Stimulated activated CD8-positive, alpha-beta memory T cell treated with anti-CD3 and anti-CD28 coated beads, Interleukin-15, amount 100 ng/mL, for 1 hour (primary cell): ENCODE results near the gene TRIM56.
"Not testable (repeated sequence)": the region's sequence is repeated elsewhere in the genome, so short reads cannot be mapped to it uniquely, and the experiment has no call there.

Source experiments
- DNase-seq: peaks from one replicate; pipeline ENCODE4 v3.0.0-alpha.2; 2020; ENCODE audit warnings: low read depth

Gene TRIM56

DNA sequence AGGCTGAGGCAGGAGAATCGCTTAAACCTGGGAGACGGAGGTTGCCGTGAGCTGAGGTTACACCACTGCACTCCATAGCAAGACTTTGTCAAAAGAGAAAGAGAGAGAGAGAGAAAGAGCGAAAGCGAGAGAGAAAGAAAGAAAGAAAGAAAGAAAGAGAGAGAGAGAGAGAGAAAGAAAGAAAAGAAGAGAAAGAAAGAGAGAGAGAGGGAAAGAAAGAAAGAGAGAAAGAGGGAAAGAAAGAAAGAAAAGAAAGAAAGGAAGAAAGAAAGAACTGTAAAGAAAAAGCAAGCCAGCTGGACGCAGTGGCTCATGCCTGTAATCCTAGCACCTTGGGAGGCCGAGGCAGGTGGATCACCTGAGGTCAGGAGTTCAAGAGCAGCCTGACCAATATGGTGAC, 27.9 kb downstream of the TRIM56 start:
- DNase-seq, result not testable (repeated sequence)

DNA sequence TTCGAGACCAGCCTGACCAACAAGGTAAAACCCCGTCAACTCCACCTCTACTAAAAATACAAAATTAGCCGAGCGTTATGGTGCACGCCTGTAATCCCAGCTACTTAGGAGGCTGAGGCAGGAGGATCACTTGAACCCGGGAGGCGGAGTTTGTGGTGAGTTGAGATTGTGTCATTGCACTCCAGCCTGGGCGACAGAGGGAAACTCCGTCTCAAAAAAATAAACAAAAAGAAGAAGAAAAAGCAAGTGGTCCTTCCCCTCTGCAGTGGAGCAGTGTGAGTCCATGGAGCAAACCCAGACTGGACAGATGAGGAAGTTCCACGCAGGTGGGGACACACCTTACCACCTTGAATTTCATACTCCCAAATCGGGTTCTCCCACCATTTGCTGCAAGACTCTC, 28.6 kb downstream of the TRIM56 start:
- no peak for DNase-seq

- no peak for DNase-seq
These were observed 29.2 kb downstream of the TRIM56 start for GRCh38 chr7:101114492-101114891.

GRCh38 chr7:101115215-101115614, 29.9 kb downstream of the TRIM56 start:
- no peak for DNase-seq

GRCh38 chr7:101116898-101117297, 31.6 kb downstream of the TRIM56 start:
- DNase-seq, result no peak

- DNase-seq, result no peak
These were observed 33.6 kb downstream of the TRIM56 start for GRCh38 chr7:101118856-101119255.

- DNase-seq, result no peak
These were observed 34.6 kb downstream of the TRIM56 start for GRCh38 chr7:101119876-101120275.

DNA sequence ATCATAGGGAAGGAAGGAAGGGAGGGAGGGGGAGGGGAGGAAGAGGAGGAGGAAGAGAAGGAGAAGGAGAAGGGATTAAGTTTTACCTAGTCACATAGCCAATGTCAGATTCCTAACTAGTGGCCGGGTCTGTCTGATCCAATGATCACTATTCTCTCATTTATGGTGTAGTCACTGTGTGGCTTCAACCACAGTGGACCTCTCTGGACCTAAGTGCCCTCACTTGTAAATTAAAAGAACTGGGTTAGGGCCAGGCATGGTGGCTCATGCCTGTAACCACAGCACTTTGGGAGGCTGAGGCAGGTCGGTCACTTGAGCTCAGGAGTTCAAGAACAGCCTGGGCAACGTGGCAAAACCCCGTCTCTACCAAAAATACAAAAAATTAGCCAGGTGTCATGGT, 35.0 kb downstream of the TRIM56 start:
- DNase-seq, result no peak

DNA sequence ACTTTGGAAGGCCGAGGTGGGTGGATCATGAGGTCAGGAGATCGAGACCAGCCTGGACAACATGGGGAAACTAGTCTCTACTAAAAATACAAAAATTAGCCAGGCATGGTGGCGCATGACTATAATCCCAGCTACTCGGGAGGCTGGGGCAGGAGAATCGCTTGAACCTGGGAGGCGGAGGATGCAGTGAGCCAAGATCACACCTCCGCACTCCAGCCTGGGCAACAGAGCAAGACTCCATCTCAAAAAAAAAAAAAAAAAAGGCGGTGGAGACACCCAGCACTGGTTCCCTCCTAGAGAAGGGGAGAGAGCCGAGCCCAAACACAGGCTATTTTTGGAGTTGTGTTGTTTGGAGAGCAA, 36.3 kb downstream of the TRIM56 start:
- not testable (repeated sequence) for DNase-seq

GRCh38 chr7:101121991-101122932, 37.0 kb downstream of the TRIM56 start:
- no peak for DNase-seq

- no peak for DNase-seq
These were observed 37.8 kb downstream of the TRIM56 start for GRCh38 chr7:101122933-101123702.

DNA sequence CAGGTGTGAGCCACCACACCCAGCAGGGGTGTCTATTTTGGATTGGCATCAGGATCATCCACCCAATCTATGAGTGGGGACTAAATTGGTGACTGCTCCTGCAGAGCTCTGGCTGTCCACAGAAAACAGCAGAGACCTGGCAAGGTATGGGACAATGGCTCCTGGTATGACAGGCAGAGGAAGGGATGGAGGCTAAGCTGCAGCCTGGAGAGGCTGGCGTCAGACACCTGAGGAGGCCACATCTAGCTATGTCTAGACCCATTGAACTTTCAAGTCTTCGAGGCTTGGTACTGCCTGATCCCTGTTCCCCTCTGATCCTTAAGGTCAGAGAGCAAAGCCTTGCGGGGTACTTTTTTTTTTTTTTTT, 38.4 kb downstream of the TRIM56 start:
- no peak for DNase-seq

DNA sequence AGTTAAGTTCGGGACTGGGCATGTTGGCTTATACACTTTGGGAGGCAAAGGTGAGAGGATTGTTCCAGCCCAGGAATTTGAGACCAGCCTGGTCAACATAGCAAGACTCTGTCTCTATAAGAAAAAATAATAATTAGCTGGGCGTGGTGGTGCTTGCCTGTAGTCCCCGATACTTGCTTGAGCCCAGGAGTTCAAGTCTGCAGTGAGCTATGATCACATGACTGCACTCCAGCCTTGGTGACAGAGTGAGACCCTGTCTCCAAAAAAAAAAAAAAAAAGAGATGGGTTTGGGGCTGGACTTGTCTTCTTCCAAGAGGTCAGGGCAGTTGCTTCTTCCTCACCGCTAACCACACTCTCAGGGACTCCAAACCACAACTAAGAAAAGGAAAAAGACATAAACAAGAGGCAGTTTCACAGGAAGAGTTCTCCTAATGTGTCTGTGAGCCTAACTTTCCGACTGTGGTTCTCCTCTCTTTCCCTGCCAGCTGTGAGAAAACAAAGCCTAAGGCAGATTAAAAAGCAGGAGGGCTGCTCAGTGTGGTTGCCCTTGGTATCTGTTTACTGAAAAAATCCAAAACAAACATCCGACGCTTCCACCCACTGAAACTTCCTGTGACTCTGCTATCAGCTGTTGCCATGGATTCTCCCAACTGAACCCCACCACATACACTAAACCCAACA, 39.2 kb downstream of the TRIM56 start:
- DNase-seq, result no peak

- DNase-seq, result no peak
These were observed 40.8 kb downstream of the TRIM56 start for GRCh38 chr7:101125989-101126650.

GRCh38 chr7:101126651-101127459, 41.6 kb downstream of the TRIM56 start, which contains the start of gene SERPINE1:
Gene SERPINE1 (plus strand): TSS chr7:101127104. CDS start chr7:101128394, 1,290 bp downstream.
- DNase-seq, result peak; percentile 14

DNA sequence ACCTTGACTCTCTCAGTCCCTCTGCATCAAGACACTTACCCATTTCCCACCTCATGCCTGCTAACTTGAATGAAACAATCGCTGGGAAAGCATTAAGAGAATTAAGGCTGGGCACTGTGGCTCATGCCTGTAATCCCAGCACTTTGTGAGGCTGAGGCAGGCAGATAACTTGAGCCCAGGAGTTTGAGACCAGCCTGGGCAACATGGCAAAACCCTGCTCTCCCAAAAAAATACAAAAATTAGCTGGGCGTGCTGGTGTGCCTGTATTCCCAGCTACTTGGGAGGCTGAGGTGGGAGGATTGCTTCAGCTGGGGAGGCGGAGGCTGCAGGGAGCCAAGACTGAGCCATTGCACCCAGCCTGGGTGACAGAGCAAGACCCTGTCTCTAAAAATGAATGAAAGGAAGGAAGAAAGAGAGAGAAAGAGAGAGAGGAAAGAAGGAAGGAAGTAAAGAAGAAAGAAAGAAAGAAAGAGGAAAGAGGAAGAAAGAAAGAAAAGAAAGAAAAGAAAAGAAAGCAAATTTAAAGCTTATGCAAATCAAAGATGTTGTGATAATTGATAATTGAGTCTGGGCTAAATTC, 42.3 kb downstream of the TRIM56 start:
- DNase-seq, result no peak

- no peak for DNase-seq
These were observed 43.0 kb downstream of the TRIM56 start for GRCh38 chr7:101128040-101128834.

DNA sequence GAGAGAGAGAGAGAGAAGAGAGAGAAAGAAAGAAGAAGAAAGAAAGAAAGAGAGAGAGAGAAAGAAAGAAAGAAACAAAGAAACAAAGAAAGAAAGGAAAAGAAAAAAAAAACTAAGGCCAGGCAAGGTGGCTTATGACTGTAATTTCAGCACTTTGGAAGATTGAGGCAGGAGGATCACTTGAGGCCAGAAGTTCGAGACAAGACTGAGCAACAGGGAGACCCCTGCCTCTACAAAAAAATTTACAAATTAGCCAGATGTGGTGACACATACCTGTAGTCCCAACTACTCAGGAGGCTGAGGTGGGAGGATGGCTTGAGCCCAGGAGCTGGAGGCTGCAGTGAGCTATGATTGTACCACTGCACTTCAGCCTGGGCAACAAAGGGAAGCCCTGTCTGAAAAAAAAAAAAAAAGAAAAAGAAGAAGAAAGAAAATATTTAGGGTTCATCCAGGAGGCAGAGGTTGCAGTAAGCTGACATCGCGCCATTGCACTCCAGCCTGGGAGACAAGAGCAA, 44.4 kb downstream of the TRIM56 start:
- DNase-seq, result no peak
